Suprapubic skin (tissue), 4 donors: ENCODE data around the gene RNF13.

Experiments used
- POLR2A ChIP-seq, 2 donors: fragments of 450-650 bp; IDR thresholded peaks; one replicate each; pipeline ENCODE4 v1.6.1; 2017; ENCODE audit warnings: antibody characterized with exemption in 2 of 2, mild to moderate bottlenecking in 2 of 2, moderate library complexity in 2 of 2
- POLR2AphosphoS5 ChIP-seq, 3 donors: sonication (generic); formaldehyde crosslinking; IDR thresholded peaks; one replicate each; pipeline ENCODE4 v1.6.1; 2017; ENCODE audit warnings: antibody characterized with exemption in 3 of 3
- TF ChIP-seq, protein P1 (sequence below), 2 donors: fragments of 200-600 bp in 1 of 2; fragments of 450-650 bp in 1 of 2; sonication (generic) in 1 of 2; IDR thresholded peaks; one replicate each; pipeline ENCODE4 v1.5.1; 2016 to 2019; ENCODE audit warnings: antibody characterized with exemption in 2 of 2, mild to moderate bottlenecking in 1 of 2, moderate library complexity in 1 of 2

DNA sequence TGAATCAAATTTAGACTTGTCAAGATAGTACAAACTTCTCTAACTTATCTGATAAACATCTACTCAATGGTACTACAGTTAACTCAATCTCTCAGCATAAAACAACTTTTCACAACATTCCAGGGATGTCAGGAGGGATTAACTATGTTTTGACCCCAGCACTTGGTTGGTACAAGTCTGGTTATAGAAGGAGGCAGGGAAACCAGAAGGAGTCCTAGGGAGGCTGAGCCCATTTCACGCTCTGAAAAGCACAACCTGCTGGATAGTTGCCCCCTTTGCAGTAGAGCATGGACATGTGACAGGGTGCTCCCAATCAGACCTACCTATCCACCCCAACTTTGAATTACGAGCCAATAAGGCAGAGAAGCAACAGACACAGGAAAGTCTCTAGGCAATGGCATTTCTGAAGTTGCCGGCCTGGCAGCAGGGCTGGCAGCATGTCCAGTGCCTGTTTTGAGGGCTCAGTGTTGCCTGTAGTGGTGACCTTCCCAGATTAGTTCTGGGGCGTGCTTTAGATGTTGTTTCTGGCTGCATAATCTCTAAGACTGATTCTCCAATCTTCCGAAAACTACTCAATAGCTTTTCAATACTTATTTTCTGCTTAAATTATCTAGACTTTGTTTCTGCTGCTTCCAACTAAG lies 28.8 kb upstream of the RNF13 start:
- TF ChIP-seq, protein P1, sequence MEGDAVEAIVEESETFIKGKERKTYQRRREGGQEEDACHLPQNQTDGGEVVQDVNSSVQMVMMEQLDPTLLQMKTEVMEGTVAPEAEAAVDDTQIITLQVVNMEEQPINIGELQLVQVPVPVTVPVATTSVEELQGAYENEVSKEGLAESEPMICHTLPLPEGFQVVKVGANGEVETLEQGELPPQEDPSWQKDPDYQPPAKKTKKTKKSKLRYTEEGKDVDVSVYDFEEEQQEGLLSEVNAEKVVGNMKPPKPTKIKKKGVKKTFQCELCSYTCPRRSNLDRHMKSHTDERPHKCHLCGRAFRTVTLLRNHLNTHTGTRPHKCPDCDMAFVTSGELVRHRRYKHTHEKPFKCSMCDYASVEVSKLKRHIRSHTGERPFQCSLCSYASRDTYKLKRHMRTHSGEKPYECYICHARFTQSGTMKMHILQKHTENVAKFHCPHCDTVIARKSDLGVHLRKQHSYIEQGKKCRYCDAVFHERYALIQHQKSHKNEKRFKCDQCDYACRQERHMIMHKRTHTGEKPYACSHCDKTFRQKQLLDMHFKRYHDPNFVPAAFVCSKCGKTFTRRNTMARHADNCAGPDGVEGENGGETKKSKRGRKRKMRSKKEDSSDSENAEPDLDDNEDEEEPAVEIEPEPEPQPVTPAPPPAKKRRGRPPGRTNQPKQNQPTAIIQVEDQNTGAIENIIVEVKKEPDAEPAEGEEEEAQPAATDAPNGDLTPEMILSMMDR (IDR thresholded peaks at IDR 0.05), result no peak
- TF ChIP-seq POLR2AphosphoS5 (IDR thresholded peaks at IDR 0.05) (no peak), POLR2A (IDR thresholded peaks at IDR 0.05) (no peak)
